Measurements from ENCODE around the gene AQP6. TPM values are rescaled to one million over a fixed set of nuclear protein-coding genes. Genes with fewer than 3 reads are reported as not detected.

AQP6 gene
- total RNA-seq, 1 experiment from 2014 or later: not detected

- no peaks in the 10 kb centered on the region for H3K36me3 ChIP-seq (replicated peaks; ENCODE audit: control insufficient read depth, insufficient read depth, low read length)
- H3K27me3 ChIP-seq (ENCODE audit: control insufficient read depth, insufficient read depth, low read length): peaks cover 34% of the 10 kb centered on the region
- no peak overlapping the region for H3K4me3 ChIP-seq (ENCODE audit: insufficient read depth, low read depth, low read length)
- no peak for DNase-seq
Measured at GRCh38 chr12:49957570-49957967, 15.2 kb upstream of the AQP6 start.

- DNase-seq: peak; percentile 88
- no peaks in the 10 kb centered on the region for H3K36me3 ChIP-seq (replicated peaks; ENCODE audit: control insufficient read depth, insufficient read depth, low read length)
- peaks cover 39% of the 10 kb centered on the region for H3K27me3 ChIP-seq (ENCODE audit: control insufficient read depth, insufficient read depth, low read length)
- H3K4me3 ChIP-seq (ENCODE audit: insufficient read depth, low read depth, low read length): no peak overlapping the region
Measured at GRCh38 chr12:49959685-49960473, 12.9 kb upstream of the AQP6 start.

DNA sequence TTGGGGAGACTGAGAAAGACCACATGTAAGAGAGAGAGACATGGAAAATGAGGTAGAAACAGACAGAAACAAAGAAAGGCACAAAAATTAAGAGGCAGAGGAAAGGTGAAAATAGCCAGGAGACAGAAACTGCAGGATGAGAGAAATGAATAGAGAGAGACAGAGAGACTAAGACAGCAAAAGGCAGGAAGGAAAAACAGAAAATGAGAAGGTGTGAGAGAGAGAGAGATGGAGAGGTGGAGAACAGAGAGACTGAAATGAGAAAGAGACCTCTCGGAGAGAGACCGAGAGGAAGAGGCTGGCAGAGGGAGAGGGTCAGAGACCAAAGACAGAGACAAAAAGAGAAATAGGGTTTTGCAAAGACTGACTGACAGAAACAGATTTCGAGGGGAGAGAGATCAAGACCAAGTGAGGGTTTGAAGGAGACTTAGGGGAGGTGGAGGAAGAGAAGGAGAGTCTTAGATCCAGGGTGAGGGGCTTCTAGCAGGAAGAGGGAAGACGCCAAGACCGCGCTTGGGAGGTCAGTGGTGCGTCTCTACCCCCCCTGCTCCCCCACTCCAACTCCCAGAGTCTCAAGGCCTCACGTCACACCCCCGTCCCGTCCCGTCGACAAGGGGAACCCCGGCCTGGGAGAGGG, 12.2 kb upstream of the AQP6 start:
- H3K27me3 ChIP-seq (ENCODE audit: control insufficient read depth, insufficient read depth, low read length): peaks cover 41% of the 10 kb centered on the region
- no peak overlapping the region; the same call in 1 of the 2 replicates for H3K4me3 ChIP-seq (ENCODE audit: insufficient read depth, low read depth, low read length)
- DNase-seq: peak; percentile 79
- H3K36me3 ChIP-seq (replicated peaks; ENCODE audit: control insufficient read depth, insufficient read depth, low read length): no peaks in the 10 kb centered on the region

DNA sequence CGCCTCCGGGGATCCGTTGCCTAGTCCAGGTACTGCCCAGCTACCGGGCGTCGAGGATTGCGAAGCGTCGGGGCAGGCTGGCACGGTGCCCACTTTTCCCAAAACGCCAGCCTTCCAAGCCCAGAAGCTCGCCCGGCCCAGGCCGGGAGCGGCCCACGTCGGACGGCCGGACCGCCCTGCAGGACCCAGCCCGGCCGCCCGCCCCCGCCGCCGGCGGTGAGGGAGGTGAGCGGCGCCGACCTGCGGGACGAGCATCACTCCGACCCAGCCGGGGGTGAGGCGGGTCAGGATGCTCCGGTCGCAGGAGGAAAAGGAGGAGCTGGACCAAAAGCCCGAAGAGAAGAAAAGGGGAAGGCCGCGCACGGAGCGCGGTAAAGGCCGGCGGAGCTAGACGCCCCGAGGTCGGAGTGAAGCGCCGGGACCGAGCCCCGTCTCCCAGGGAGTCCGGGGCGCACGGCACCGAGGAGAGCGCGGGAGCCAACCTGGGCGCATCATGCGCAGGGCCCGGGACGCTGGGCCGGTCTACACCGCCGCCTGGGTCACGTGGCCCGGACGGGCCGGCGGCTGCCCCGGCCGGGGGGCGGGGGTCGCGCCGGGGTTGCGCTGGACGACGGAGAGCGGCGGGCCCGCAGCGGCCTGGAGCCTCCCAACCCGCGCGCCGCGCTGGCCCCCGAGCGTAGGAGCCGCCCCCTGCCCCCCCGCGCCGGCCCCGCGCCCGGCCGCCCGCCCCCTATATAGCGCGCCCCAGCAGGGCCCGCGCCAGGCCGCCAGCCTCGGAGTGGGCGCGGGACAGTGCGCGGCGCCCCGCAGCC, 11.4 kb upstream of the AQP6 start, which contains the start of gene AQP5:
Gene AQP5 (plus strand): TSS at position 762 of the 812 bp plus-strand sequence. CDS start 146 bp downstream, outside the sequence.
- peak within 1 kb of the TSS; percentile 51 for H3K4me3 ChIP-seq (ENCODE audit: insufficient read depth, low read depth, low read length)

GRCh38 chr12:49961993-49962764, 10.6 kb upstream of the AQP6 start:
- H3K27me3 ChIP-seq (ENCODE audit: control insufficient read depth, insufficient read depth, low read length): peaks cover 37% of the 10 kb centered on the region
- H3K4me3 ChIP-seq (ENCODE audit: insufficient read depth, low read depth, low read length): peak overlapping the region; percentile 21; the same call in 1 of the 2 replicates
- peak; percentile 73 for DNase-seq
- no peaks in the 10 kb centered on the region for H3K36me3 ChIP-seq (replicated peaks; ENCODE audit: control insufficient read depth, insufficient read depth, low read length)

More for the DNA sequence above, 11.4 kb upstream of the AQP6 start, which contains the start of gene AQP5:
- Histone ChIP-seq H3K27me3 (ENCODE audit: control insufficient read depth, insufficient read depth, low read length) (peaks cover 41% of the 10 kb centered on the region), H3K36me3 (replicated peaks; ENCODE audit: control insufficient read depth, insufficient read depth, low read length) (no peaks in the 10 kb centered on the region)
- DNase-seq: peak; percentile 93

- no peaks in the 10 kb centered on the region for H3K36me3 ChIP-seq (replicated peaks; ENCODE audit: control insufficient read depth, insufficient read depth, low read length)
- peak; percentile 67 for DNase-seq
- peaks cover 42% of the 10 kb centered on the region for H3K27me3 ChIP-seq (ENCODE audit: control insufficient read depth, insufficient read depth, low read length)
- no peak overlapping the region for H3K4me3 ChIP-seq (ENCODE audit: insufficient read depth, low read depth, low read length)
Measured at GRCh38 chr12:49962861-49963765, 9.6 kb upstream of the AQP6 start.

DNA sequence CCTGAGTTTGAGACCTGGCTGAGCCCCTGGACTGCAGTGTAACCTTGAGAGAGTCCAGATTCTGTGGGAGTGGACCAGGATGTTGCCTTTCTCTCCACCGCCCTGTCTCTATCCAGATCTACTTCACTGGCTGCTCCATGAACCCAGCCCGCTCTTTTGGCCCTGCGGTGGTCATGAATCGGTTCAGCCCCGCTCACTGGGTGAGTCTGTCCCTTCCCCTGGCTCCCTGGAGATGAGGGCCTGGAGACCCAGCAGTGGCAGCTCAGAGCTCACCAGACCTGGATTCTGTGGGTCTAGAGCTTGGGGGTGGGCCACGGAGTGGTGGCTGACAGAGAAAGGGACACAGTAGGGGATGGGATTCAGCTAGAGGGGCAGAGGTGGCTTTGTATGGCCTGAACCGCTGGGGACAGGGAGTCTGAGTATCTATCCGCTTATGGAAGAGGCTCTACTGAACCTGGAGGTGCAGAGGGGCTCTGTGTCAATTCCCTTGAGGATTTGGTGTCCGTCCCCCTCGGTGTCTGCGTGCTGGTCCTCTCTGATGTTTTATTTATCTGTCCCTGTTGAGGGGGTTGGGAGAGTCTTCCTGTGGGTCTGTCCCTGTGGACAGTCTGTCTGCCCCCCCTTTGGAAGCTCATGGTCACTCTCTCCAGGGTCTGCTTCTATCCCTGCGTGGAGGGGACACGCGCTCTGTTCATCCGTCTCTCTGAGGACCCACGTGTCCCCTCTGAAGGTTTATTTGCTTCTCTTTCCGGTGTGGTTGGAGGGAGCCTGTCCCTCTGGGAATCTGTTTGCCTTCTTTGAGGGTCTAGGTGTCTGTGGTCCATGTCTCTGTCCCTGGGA, 8.6 kb upstream of the AQP6 start:
- peaks cover 42% of the 10 kb centered on the region for H3K27me3 ChIP-seq (ENCODE audit: control insufficient read depth, insufficient read depth, low read length)
- no peaks in the 10 kb centered on the region for H3K36me3 ChIP-seq (replicated peaks; ENCODE audit: control insufficient read depth, insufficient read depth, low read length)
- DNase-seq: no peak
- no peak overlapping the region for H3K4me3 ChIP-seq (ENCODE audit: insufficient read depth, low read depth, low read length)

GRCh38 chr12:49964849-49965624, 7.7 kb upstream of the AQP6 start:
- Histone ChIP-seq H3K27me3 (ENCODE audit: control insufficient read depth, insufficient read depth, low read length) (peaks cover 38% of the 10 kb centered on the region), H3K4me3 (ENCODE audit: insufficient read depth, low read depth, low read length) (no peak overlapping the region), H3K36me3 (replicated peaks; ENCODE audit: control insufficient read depth, insufficient read depth, low read length) (no peaks in the 10 kb centered on the region)
- no peak for DNase-seq

GRCh38 chr12:49965836-49966235, 6.9 kb upstream of the AQP6 start:
- Histone ChIP-seq H3K27me3 (ENCODE audit: control insufficient read depth, insufficient read depth, low read length) (peaks cover 30% of the 10 kb centered on the region), H3K36me3 (replicated peaks; ENCODE audit: control insufficient read depth, insufficient read depth, low read length) (no peaks in the 10 kb centered on the region), H3K4me3 (ENCODE audit: insufficient read depth, low read depth, low read length) (no peak overlapping the region)
- DNase-seq: no peak

DNA sequence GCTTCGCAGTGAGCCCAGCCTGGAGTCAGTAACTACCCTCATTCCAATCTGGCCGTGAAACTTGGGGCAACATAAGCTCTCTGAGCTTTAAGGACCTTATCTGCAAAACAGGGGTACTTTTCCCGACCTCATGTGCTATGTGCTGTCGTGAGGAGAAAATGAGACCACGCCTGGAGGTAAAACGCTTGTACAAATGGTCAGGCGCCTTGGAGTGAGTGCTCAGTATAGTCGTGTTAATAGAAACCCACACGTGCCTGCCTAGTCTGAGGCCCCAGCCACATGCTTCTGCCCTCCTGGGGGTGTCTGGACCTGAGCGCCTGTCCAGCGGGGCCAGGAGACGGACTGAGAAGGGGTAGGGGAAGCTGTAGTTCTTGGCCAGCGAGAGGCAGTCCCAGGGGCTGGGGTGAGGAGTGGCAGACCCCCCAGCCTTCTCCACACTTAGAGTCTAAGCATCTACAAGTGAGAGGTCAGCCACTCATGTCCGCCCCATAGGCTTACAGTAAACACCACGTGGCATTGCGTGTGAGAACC, 6.2 kb upstream of the AQP6 start:
- no peak overlapping the region for H3K4me3 ChIP-seq (ENCODE audit: insufficient read depth, low read depth, low read length)
- no peaks in the 10 kb centered on the region for H3K36me3 ChIP-seq (replicated peaks; ENCODE audit: control insufficient read depth, insufficient read depth, low read length)
- no peak for DNase-seq
- H3K27me3 ChIP-seq (ENCODE audit: control insufficient read depth, insufficient read depth, low read length): peaks cover 24% of the 10 kb centered on the region

DNA sequence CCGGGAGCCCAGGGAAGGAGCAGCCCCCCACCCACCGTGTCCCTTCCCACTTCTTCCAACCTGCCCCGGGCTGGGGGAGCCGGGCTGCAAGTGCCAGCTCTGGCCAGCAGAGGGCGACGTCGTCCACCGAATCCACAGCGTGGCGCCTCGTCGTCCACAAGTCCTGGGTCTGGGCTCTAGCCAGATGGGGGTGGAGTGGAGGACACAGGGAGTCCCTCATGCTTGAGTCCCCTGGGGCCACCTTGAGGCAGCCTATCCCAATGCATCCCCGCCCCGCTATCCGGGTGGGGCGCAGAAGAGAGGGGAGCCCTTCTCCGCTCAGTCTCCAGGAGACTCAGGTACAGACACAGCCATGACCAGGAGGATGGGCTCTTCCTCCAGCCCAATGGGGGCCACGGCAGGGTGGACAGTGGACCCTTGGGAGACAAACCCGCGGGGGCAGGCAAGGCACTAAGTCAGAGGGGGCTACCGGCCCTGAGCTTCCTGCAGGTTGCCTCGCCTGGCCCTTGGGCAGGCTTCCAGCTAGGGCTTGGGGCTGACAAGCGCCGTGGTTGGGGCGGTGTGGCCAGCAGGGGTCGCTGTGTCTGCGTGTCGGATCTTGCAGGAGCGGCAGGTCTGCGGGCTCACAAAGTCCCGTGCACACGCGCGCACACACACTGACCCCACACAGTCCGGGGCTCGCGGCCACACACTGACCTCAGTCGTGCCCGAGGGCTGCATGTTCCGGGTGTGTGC, 5.5 kb upstream of the AQP6 start:
- H3K4me3 ChIP-seq (ENCODE audit: insufficient read depth, low read depth, low read length): peak overlapping the region; percentile 35
- DNase-seq: peak; percentile 97
- H3K27me3 ChIP-seq (ENCODE audit: control insufficient read depth, insufficient read depth, low read length): peaks cover 20% of the 10 kb centered on the region
- H3K36me3 ChIP-seq (replicated peaks; ENCODE audit: control insufficient read depth, insufficient read depth, low read length): no peaks in the 10 kb centered on the region
